Body of pancreas (tissue), 4 donors: ENCODE measurements around the gene KLF18. TPM values are rescaled to one million over a fixed set of nuclear protein-coding genes. Genes with fewer than 3 reads are reported as not detected.
"Not testable (repeated sequence)": the region's sequence is repeated elsewhere in the genome, so short reads cannot be mapped to it uniquely, and the experiment has no call there.

Experiments used
- ATAC-seq: fragments of 150-250 bp; one replicate; pipeline ENCODE4 v1.9.1; 2016
- DNase-seq, 4 donors: peaks; one replicate each; pipeline ENCODE4 v3.0.0-alpha.2; 2019
- H3K27ac ChIP-seq, 4 donors: fragments of 200-600 bp; sonication (generic); 1 replicate in 3 of 4; 2 replicates in 1 of 4; pipeline versions ENCODE4 v1.5.1 to v1.6.1; 2016 to 2019; ENCODE audit warnings: mild to moderate bottlenecking in 1 of 4, mixed read lengths in 1 of 4, moderate library complexity in 1 of 4
- H3K27me3 ChIP-seq, 2 donors: fragments of 200-600 bp; sonication (generic); one replicate each; pipeline ENCODE4 v1.6.0; 2016; ENCODE audit warnings: mild to moderate bottlenecking in 1 of 2
- H3K36me3 ChIP-seq, 2 donors: fragments of 200-600 bp; sonication (generic); replicated peaks in 1 of 2; 2 replicates each; pipeline ENCODE4 v1.5.1; 2016; ENCODE audit warnings: low read depth in 2 of 2; ENCODE audit not compliant: insufficient read depth in 1 of 2
- H3K4me1 ChIP-seq: fragments of 200-600 bp; sonication (generic); one replicate; pipeline ENCODE4 v1.6.0; 2016
- H3K4me3 ChIP-seq, 2 donors: fragments of 200-600 bp; sonication (generic); 1 replicate in 1 of 2; 2 replicates in 1 of 2; pipeline ENCODE4 v1.5.1; 2016 to 2019
- H3K9me3 ChIP-seq, 3 donors: fragments of 200-600 bp; sonication (generic); 1 replicate in 2 of 3; 2 replicates in 1 of 3; pipeline ENCODE4 v1.5.1; 2016
- CTCF ChIP-seq, 7 experiments: fragments of 450-650 bp in 4 of 7; fragments of 200-600 bp in 3 of 7; sonication (generic) in 3 of 7; IDR thresholded peaks; one replicate each; pipeline ENCODE4 v1.5.1; 2016 to 2019; ENCODE audit warnings: antibody characterized with exemption in 7 of 7
- POLR2A ChIP-seq, 3 donors: fragments of 450-650 bp; IDR thresholded peaks; one replicate each; pipeline ENCODE4 v1.6.1; 2016; ENCODE audit warnings: antibody characterized with exemption in 3 of 3, mild to moderate bottlenecking in 2 of 3
- WGBS, 2 donors: methylation state at CpG; one replicate each; pipeline ENCODE4 v1.1.5; 2017; 5-methylcytosine and 5-hydroxymethylcytosine counted together
- intact Hi-C: fragments of 100-400 bp; cut with DNase I; formaldehyde crosslinking; loops from one replicate; pipeline ENCODE4 v1.15.1; 2023
- total RNA-seq, 2 donors: library from RNA; depleted of rRNA; stranded (reverse); fragments of >200 nt; gene quantifications; one replicate each; pipeline ENCODE4 v1.1.0, GENCODE V29; 2016

Gene KLF18
- total RNA-seq, 2 donors from 2014 or later = not detected

GRCh38 chr1:44151332-44151731 lies 9.9 kb upstream of the KLF18 start:
- ATAC-seq (no peak), DNase-seq (no peak)
- H3K27me3 ChIP-seq = no peaks in the 10 kb centered on the region
- 56 to 64% methylated on average over 6 of the region's 6 CpGs for WGBS, 2 donors
- intact Hi-C loops = no loop called here
- no peak overlapping the region for H3K4me3 ChIP-seq
- no peak overlapping the region for H3K27ac ChIP-seq
- no peaks in the 10 kb centered on the region for H3K9me3 ChIP-seq
- no peaks in the 10 kb centered on the region for H3K4me1 ChIP-seq
- TF ChIP-seq CTCF (IDR thresholded peaks at IDR 0.05) (no peak), POLR2A (IDR thresholded peaks at IDR 0.05) (no peak)
- no peaks in the 10 kb centered on the region for H3K36me3 ChIP-seq

GRCh38 chr1:44147582-44147981 lies 6.2 kb upstream of the KLF18 start:
- Histone ChIP-seq H3K36me3 (no peaks in the 10 kb centered on the region), H3K4me3 (no peak overlapping the region), H3K4me1 (no peaks in the 10 kb centered on the region), H3K9me3 (no peaks in the 10 kb centered on the region), H3K27ac (no peak overlapping the region), H3K27me3 (no peaks in the 10 kb centered on the region)
- ATAC-seq (no peak), DNase-seq (no peak)
- no peak for TF ChIP-seq CTCF (IDR thresholded peaks at IDR 0.05)
- TF ChIP-seq POLR2A (IDR thresholded peaks at IDR 0.05) = no peak
- 73 to 90% methylated on average over 3 of the region's 3 CpGs for WGBS, 2 donors
- intact Hi-C loops = no loop called here

GRCh38 chr1:44146536-44147361 lies 5.3 kb upstream of the KLF18 start:
- DNase-seq (no peak), ATAC-seq (no peak)
- H3K4me1 ChIP-seq = no peaks in the 10 kb centered on the region
- intact Hi-C loops = no loop called here
- 87 to 88% methylated on average over 28 of the region's 28 CpGs for WGBS, 2 donors
- H3K9me3 ChIP-seq = no peaks in the 10 kb centered on the region
- no peaks in the 10 kb centered on the region for H3K27me3 ChIP-seq
- no peak overlapping the region for H3K4me3 ChIP-seq
- TF ChIP-seq CTCF (IDR thresholded peaks at IDR 0.05) = no peak
- TF ChIP-seq POLR2A (IDR thresholded peaks at IDR 0.05) = no peak
- no peaks in the 10 kb centered on the region for H3K36me3 ChIP-seq
- no peak overlapping the region for H3K27ac ChIP-seq

GRCh38 chr1:44144962-44145756 lies 3.7 kb upstream of the KLF18 start:
- Histone ChIP-seq H3K27me3 (no peaks in the 10 kb centered on the region), H3K27ac (no peak overlapping the region), H3K9me3 (no peaks in the 10 kb centered on the region), H3K36me3 (no peaks in the 10 kb centered on the region), H3K4me1 (no peaks in the 10 kb centered on the region), H3K4me3 (no peak overlapping the region)
- DNase-seq (no peak), ATAC-seq (no peak)
- intact Hi-C loops = no loop called here
- WGBS, 2 donors = 84 to 98% methylated on average over 2 of the region's 2 CpGs
- TF ChIP-seq CTCF (IDR thresholded peaks at IDR 0.05) = no peak
- no peak for TF ChIP-seq POLR2A (IDR thresholded peaks at IDR 0.05)

GRCh38 chr1:44139565-44139964 lies 1.9 kb downstream of the KLF18 start:
- ATAC-seq, DNase-seq, H3K4me1 ChIP-seq, H3K9me3 ChIP-seq, H3K27me3 ChIP-seq, H3K4me3 ChIP-seq, intact Hi-C loops, H3K36me3 ChIP-seq, H3K27ac ChIP-seq: not testable (repeated sequence)
- WGBS, 2 donors = 80% methylated on average over 4 of the region's 8 CpGs; no CpG with 5 or more reads in 1 of the 2 donors
